GM18502 (cell line): ENCODE data around the gene ANKHD1.
"Not testable (repeated sequence)": the region's sequence is repeated elsewhere in the genome, so short reads cannot be mapped to it uniquely, and the experiment has no call there.

Experiments
- ATAC-seq: cut with Tn5 transposase; IDR thresholded peaks from one replicate; pipeline ENCODE4 v1.9.1; 2021; ENCODE audit warnings: mild to moderate bottlenecking; ENCODE audit not compliant: unreplicated experiment, poor library complexity

The ANKHD1 gene

GRCh38 chr5:140418862-140419520 lies 17.4 kb downstream of the ANKHD1 start:
- ATAC-seq, result no peak

- ATAC-seq, result no peak
Observed at GRCh38 chr5:140420226-140420570, 18.6 kb downstream of the ANKHD1 start.

GRCh38 chr5:140420665-140421361 lies 19.2 kb downstream of the ANKHD1 start:
- ATAC-seq, result no peak

- not testable (repeated sequence) for ATAC-seq
Observed at GRCh38 chr5:140421375-140421774, 19.7 kb downstream of the ANKHD1 start.

- no peak for ATAC-seq
Observed at GRCh38 chr5:140423609-140424008, 22.0 kb downstream of the ANKHD1 start.

GRCh38 chr5:140424135-140424534 lies 22.5 kb downstream of the ANKHD1 start:
- no peak for ATAC-seq

GRCh38 chr5:140427726-140428125 lies 26.1 kb downstream of the ANKHD1 start:
- ATAC-seq, result not testable (repeated sequence)

GRCh38 chr5:140429724-140430123 lies 28.1 kb downstream of the ANKHD1 start:
- ATAC-seq, result no peak

- no peak for ATAC-seq
Observed at GRCh38 chr5:140432212-140432611, 30.6 kb downstream of the ANKHD1 start.

GRCh38 chr5:140432916-140433315 lies 31.3 kb downstream of the ANKHD1 start:
- ATAC-seq, result no peak

- not testable (repeated sequence) for ATAC-seq
Observed at GRCh38 chr5:140457368-140457767, 55.7 kb downstream of the ANKHD1 start.

GRCh38 chr5:140466981-140467742 lies 65.5 kb downstream of the ANKHD1 start:
- no peak for ATAC-seq

- ATAC-seq, result no peak
Observed at GRCh38 chr5:140468188-140468587, 66.6 kb downstream of the ANKHD1 start.

GRCh38 chr5:140469259-140469658 lies 67.6 kb downstream of the ANKHD1 start:
- ATAC-seq, result no peak

- ATAC-seq, result no peak
Observed at GRCh38 chr5:140480310-140481014, 78.8 kb downstream of the ANKHD1 start.

- ATAC-seq, result no peak
Observed at GRCh38 chr5:140481758-140482157, 80.1 kb downstream of the ANKHD1 start.

GRCh38 chr5:140483055-140483454 lies 81.4 kb downstream of the ANKHD1 start:
- ATAC-seq, result no peak

GRCh38 chr5:140488141-140488540 lies 86.5 kb downstream of the ANKHD1 start:
- ATAC-seq, result not testable (repeated sequence)

- ATAC-seq, result no peak
Observed at GRCh38 chr5:140488914-140489313, 87.3 kb downstream of the ANKHD1 start.

GRCh38 chr5:140497897-140498296 lies 96.3 kb downstream of the ANKHD1 start:
- ATAC-seq, result no peak

- no peak for ATAC-seq
Observed at GRCh38 chr5:140498591-140498990, 97.0 kb downstream of the ANKHD1 start.
